Measurements from ENCODE around the gene GUCY1A1. TPM values are rescaled to one million over a fixed set of nuclear protein-coding genes. Genes with fewer than 3 reads are reported as not detected.
A peak's percentile ranks its signal among the peaks of the same experiment; 100 is the strongest.
"Not testable (repeated sequence)": the region's sequence is repeated elsewhere in the genome, so short reads cannot be mapped to it uniquely, and the experiment has no call there.

GUCY1A1 gene
- total RNA-seq, 1 donor from 2014 or later: 1.0 TPM

DNA sequence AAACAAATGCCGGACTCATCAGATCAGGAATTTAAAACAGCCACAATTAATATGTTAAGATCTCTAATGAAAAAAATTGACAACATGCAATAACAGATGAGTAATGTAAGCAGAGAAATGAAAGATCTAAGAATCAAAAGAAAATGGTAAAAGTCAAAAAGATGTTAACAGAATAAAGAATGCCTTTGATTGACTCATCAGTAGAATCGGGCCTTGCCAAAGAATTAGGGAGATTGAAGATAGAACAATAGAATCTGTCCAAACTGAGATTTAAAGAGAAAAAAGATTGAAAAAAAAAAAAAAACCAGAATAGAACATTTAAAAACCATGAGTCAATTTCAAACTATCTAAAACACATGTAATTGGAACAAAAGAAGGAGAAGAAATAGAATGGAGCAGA, 25.9 kb upstream of the GUCY1A1 start:
- Mint-ChIP-seq H3K4me1 (ENCODE audit: low read depth, unreplicated experiment) (peaks cover 24% of the 10 kb centered on the region), H3K27ac (ENCODE audit: unreplicated experiment) (peak overlapping the region; percentile 4), H3K4me3 (ENCODE audit: unreplicated experiment) (no peak overlapping the region), H3K36me3 (ENCODE audit: low read depth, unreplicated experiment) (no peaks in the 10 kb centered on the region), H3K9me3 (ENCODE audit: unreplicated experiment) (peaks cover 2% of the 10 kb centered on the region), H3K27me3 (ENCODE audit: low read depth, unreplicated experiment) (peaks cover 12% of the 10 kb centered on the region)
- H3K9ac ChIP-seq (ENCODE audit: low read length): no peak overlapping the region
- H3K27me3 ChIP-seq (ENCODE audit: insufficient read depth, low read length): peaks cover 2% of the 10 kb centered on the region
- no peak overlapping the region for H2AFZ ChIP-seq (ENCODE audit: low read depth, low read length)
- no peak overlapping the region for H3K27ac ChIP-seq (ENCODE audit: low read depth, low read length)
- no peaks in the 10 kb centered on the region for H3K9me3 ChIP-seq (ENCODE audit: insufficient read depth, low read depth, low read length)
- H4K20me1 ChIP-seq (ENCODE audit: insufficient read depth, low read length): no peaks in the 10 kb centered on the region
- DNase-seq (ENCODE audit: low read depth) (peak; percentile 15), FAIRE-seq (no peak)
- no peaks in the 10 kb centered on the region for H3K36me3 ChIP-seq (ENCODE audit: insufficient read depth, low read length)
- H3K4me2 ChIP-seq (ENCODE audit: low read length): no peak overlapping the region
- H3K79me2 ChIP-seq (ENCODE audit: insufficient read depth, low read length): no peaks in the 10 kb centered on the region
- TF ChIP-seq EZH2 (IDR thresholded peaks at IDR 0.05; ENCODE audit: insufficient read depth, low read length) (no peak), CTCF (IDR thresholded peaks at IDR 0.05; ENCODE audit: insufficient read depth, low read depth, low read length) (no peak)
- H3K4me1 ChIP-seq (ENCODE audit: insufficient read depth, low read length): no peaks in the 10 kb centered on the region
- H3K4me3 ChIP-seq (ENCODE audit: insufficient read depth, low read depth, low read length): no peak overlapping the region

DNA sequence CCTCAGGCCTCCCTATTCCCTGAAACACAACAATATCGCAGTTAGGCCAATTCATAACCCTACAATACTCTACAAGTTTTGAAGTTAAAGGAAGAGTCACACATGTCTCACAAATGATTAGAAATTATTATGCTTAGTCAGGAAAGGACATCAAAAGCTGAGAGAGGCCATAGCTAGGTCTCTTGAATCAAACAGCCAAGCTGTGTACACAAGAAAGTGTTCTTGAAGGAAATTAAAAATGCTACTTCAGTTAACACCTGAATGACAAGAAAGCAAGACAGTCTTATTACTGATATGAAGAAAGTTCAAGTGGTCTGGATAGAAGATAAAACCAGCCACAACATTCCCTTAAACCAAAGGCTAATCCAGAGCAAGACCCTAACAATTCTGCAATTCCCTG, 23.6 kb upstream of the GUCY1A1 start:
- TF ChIP-seq EZH2 (IDR thresholded peaks at IDR 0.05; ENCODE audit: insufficient read depth, low read length) (no peak), CTCF (IDR thresholded peaks at IDR 0.05; ENCODE audit: insufficient read depth, low read depth, low read length) (no peak)
- no peaks in the 10 kb centered on the region for H3K9me3 Mint-ChIP-seq (ENCODE audit: unreplicated experiment)

DNA sequence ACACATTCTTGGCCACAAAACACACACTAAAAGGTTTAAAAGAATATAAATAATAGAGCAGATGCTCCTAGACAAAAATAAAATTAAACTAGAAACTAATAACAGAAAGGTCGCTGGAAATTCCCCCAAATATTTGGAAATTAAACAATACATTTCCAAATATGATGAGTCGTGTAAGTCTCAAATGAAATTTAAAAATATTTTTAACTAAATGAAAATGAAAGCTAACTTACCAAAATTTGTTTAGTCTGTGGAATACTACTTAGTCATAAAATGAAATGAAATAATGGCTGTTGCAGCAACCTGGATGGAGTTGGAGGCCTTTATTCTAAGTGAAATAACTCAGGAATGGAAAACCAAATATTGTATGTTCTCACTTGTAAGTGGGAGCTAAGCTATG, 20.6 kb upstream of the GUCY1A1 start:
- Histone ChIP-seq H3K9ac (ENCODE audit: low read length) (no peak overlapping the region), H2AFZ (ENCODE audit: low read depth, low read length) (no peak overlapping the region), H3K4me3 (ENCODE audit: insufficient read depth, low read depth, low read length) (no peak overlapping the region), H3K9me3 (ENCODE audit: insufficient read depth, low read depth, low read length) (no peaks in the 10 kb centered on the region), H3K27me3 (ENCODE audit: insufficient read depth, low read length) (peaks cover 2% of the 10 kb centered on the region), H3K4me1 (ENCODE audit: insufficient read depth, low read length) (no peaks in the 10 kb centered on the region), H4K20me1 (ENCODE audit: insufficient read depth, low read length) (no peaks in the 10 kb centered on the region), H3K79me2 (ENCODE audit: insufficient read depth, low read length) (no peaks in the 10 kb centered on the region), H3K36me3 (ENCODE audit: insufficient read depth, low read length) (no peaks in the 10 kb centered on the region), H3K4me2 (ENCODE audit: low read length) (no peak overlapping the region), H3K27ac (ENCODE audit: low read depth, low read length) (no peak overlapping the region)
- H3K36me3 Mint-ChIP-seq (ENCODE audit: low read depth, unreplicated experiment): no peaks in the 10 kb centered on the region
- TF ChIP-seq CTCF (IDR thresholded peaks at IDR 0.05; ENCODE audit: insufficient read depth, low read depth, low read length) (no peak), EZH2 (IDR thresholded peaks at IDR 0.05; ENCODE audit: insufficient read depth, low read length) (no peak)
- H3K4me1 Mint-ChIP-seq (ENCODE audit: low read depth, unreplicated experiment): peaks cover under 1% of the 10 kb centered on the region
- H3K27ac Mint-ChIP-seq (ENCODE audit: unreplicated experiment): no peak overlapping the region
- H3K27me3 Mint-ChIP-seq (ENCODE audit: low read depth, unreplicated experiment): peaks cover 10% of the 10 kb centered on the region
- no peaks in the 10 kb centered on the region for H3K9me3 Mint-ChIP-seq (ENCODE audit: unreplicated experiment)
- DNase-seq (ENCODE audit: low read depth): no peak
- no peak for FAIRE-seq
- no peak overlapping the region for H3K4me3 Mint-ChIP-seq (ENCODE audit: unreplicated experiment)

More for the DNA sequence above, 23.6 kb upstream of the GUCY1A1 start:
- H3K4me3 Mint-ChIP-seq (ENCODE audit: unreplicated experiment): no peak overlapping the region
- Histone ChIP-seq H3K9ac (ENCODE audit: low read length) (no peak overlapping the region), H3K27me3 (ENCODE audit: insufficient read depth, low read length) (peaks cover 2% of the 10 kb centered on the region), H3K4me3 (ENCODE audit: insufficient read depth, low read depth, low read length) (no peak overlapping the region), H3K4me2 (ENCODE audit: low read length) (no peak overlapping the region), H3K36me3 (ENCODE audit: insufficient read depth, low read length) (no peaks in the 10 kb centered on the region), H3K4me1 (ENCODE audit: insufficient read depth, low read length) (no peaks in the 10 kb centered on the region), H3K27ac (ENCODE audit: low read depth, low read length) (no peak overlapping the region), H2AFZ (ENCODE audit: low read depth, low read length) (no peak overlapping the region), H3K9me3 (ENCODE audit: insufficient read depth, low read depth, low read length) (no peaks in the 10 kb centered on the region), H4K20me1 (ENCODE audit: insufficient read depth, low read length) (no peaks in the 10 kb centered on the region), H3K79me2 (ENCODE audit: insufficient read depth, low read length) (no peaks in the 10 kb centered on the region)
- no peak overlapping the region for H3K27ac Mint-ChIP-seq (ENCODE audit: unreplicated experiment)
- no peak for DNase-seq (ENCODE audit: low read depth)
- no peaks in the 10 kb centered on the region for H3K36me3 Mint-ChIP-seq (ENCODE audit: low read depth, unreplicated experiment)
- no peak for FAIRE-seq
- peaks cover 16% of the 10 kb centered on the region for H3K4me1 Mint-ChIP-seq (ENCODE audit: low read depth, unreplicated experiment)
- H3K27me3 Mint-ChIP-seq (ENCODE audit: low read depth, unreplicated experiment): peaks cover 10% of the 10 kb centered on the region

DNA sequence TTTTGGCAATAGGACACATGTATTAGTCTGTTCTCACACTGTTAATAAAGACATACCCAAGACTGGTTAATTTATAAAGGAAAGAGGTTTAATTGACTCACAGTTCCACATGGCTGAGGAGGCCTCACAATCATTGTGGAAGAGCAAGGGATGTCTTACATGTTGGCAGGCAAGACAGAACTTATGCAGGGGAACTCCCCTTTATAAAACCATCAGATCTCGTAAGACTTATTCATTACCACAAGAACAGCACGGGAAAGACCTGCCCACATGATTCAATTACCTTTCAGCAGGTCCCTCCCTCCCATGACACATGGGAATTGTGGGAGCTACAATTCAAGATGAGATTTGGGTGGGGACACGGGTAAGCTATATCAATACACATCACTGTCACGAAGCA, 15.9 kb upstream of the GUCY1A1 start:
- not testable (repeated sequence) for H2AFZ ChIP-seq (ENCODE audit: low read depth, low read length); H3K36me3 ChIP-seq (ENCODE audit: insufficient read depth, low read length); H3K9me3 ChIP-seq (ENCODE audit: insufficient read depth, low read depth, low read length); H3K36me3 Mint-ChIP-seq (ENCODE audit: low read depth, unreplicated experiment); DNase-seq (ENCODE audit: low read depth); H3K79me2 ChIP-seq (ENCODE audit: insufficient read depth, low read length); H4K20me1 ChIP-seq (ENCODE audit: insufficient read depth, low read length); H3K4me2 ChIP-seq (ENCODE audit: low read length); H3K4me3 Mint-ChIP-seq (ENCODE audit: unreplicated experiment); H3K27me3 ChIP-seq (ENCODE audit: insufficient read depth, low read length); FAIRE-seq; H3K4me3 ChIP-seq (ENCODE audit: insufficient read depth, low read depth, low read length); H3K9ac ChIP-seq (ENCODE audit: low read length); H3K9me3 Mint-ChIP-seq (ENCODE audit: unreplicated experiment); H3K4me1 Mint-ChIP-seq (ENCODE audit: low read depth, unreplicated experiment); H3K27ac ChIP-seq (ENCODE audit: low read depth, low read length); H3K27me3 Mint-ChIP-seq (ENCODE audit: low read depth, unreplicated experiment); H3K4me1 ChIP-seq (ENCODE audit: insufficient read depth, low read length); H3K27ac Mint-ChIP-seq (ENCODE audit: unreplicated experiment)
